ENCODE measurements around the gene PRKCA.

DNA sequence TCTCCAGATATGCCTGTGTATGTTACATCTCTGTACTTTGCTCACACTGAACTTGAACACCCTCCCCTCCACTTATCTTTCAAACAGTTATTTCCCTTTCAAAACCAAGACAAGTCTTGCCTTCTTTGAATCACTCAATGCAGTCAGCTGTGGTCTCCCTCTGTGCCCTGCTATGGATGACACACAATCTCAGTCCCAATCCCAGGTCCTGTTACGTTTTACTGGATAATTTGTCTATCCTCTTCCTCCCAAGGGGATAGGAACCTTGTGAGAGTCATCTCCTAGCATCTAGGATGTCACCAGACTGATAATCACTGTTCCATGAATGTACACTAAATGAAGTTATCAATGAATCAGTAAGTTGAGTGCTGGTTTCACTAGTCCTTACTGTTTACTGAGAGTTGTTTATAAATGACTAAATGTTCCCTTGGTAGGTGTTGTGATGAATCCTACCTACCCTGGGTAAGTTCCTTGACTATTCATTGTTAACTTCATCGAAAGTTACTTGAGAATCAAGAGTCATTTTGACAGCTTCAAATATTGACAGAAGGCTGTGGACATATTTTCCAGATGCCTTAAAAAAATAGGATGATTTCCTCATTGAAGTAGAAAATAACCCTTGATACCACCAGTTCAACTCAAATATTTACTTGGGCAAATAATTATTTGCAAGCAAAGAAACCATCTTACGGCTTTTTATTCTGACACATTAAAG is 244.9 kb downstream of the PRKCA start:
- TF ChIP-seq CTCF (conservative IDR thresholded peaks at IDR 0.05; ENCODE audit: low read depth in 2 of 2) (no peak), EZH2 (IDR thresholded peaks at IDR 0.05; ENCODE audit: low read depth, unreplicated experiment) (no peak), POLR2AphosphoS5 (IDR thresholded peaks at IDR 0.05; ENCODE audit: low read depth) (no peak), ZNF331 (CRISPR knock-in tag; IDR thresholded peaks at IDR 0.05; ENCODE audit: low read depth) (no peak), ETS1 (IDR thresholded peaks at IDR 0.05) (no peak), EZH2phosphoT487 (IDR thresholded peaks at IDR 0.05; ENCODE audit: unreplicated experiment) (no peak), ZNF114 (CRISPR knock-in tag; IDR thresholded peaks at IDR 0.05) (no peak), NANOG (IDR thresholded peaks at IDR 0.05; ENCODE audit: borderline replicate concordance) (no peak)
- TF ChIP-seq, protein P1, sequence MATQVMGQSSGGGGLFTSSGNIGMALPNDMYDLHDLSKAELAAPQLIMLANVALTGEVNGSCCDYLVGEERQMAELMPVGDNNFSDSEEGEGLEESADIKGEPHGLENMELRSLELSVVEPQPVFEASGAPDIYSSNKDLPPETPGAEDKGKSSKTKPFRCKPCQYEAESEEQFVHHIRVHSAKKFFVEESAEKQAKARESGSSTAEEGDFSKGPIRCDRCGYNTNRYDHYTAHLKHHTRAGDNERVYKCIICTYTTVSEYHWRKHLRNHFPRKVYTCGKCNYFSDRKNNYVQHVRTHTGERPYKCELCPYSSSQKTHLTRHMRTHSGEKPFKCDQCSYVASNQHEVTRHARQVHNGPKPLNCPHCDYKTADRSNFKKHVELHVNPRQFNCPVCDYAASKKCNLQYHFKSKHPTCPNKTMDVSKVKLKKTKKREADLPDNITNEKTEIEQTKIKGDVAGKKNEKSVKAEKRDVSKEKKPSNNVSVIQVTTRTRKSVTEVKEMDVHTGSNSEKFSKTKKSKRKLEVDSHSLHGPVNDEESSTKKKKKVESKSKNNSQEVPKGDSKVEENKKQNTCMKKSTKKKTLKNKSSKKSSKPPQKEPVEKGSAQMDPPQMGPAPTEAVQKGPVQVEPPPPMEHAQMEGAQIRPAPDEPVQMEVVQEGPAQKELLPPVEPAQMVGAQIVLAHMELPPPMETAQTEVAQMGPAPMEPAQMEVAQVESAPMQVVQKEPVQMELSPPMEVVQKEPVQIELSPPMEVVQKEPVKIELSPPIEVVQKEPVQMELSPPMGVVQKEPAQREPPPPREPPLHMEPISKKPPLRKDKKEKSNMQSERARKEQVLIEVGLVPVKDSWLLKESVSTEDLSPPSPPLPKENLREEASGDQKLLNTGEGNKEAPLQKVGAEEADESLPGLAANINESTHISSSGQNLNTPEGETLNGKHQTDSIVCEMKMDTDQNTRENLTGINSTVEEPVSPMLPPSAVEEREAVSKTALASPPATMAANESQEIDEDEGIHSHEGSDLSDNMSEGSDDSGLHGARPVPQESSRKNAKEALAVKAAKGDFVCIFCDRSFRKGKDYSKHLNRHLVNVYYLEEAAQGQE (IDR thresholded peaks at IDR 0.05; ENCODE audit: unreplicated experiment), result no peak
